Esophagus squamous epithelium (tissue), 5 donors: Measurements from ENCODE around the gene MTCH1. TPM values are rescaled to one million over a fixed set of nuclear protein-coding genes. Genes with fewer than 3 reads are reported as not detected.
A peak's percentile ranks its signal among the peaks of the same experiment; 100 is the strongest.

Source experiments
- DNase-seq: peaks from one replicate; lab custom pipeline; 2025; lab: John Stamatoyannopoulos, UW
- H3K27ac ChIP-seq, 4 donors: fragments of 200-600 bp; sonication (generic); one replicate each; pipeline ENCODE4 v1.5.1; 2016 to 2019; ENCODE audit warnings: mild to moderate bottlenecking in 1 of 4
- H3K27me3 ChIP-seq, 4 donors: fragments of 200-600 bp; sonication (generic); 1 replicate in 3 of 4; 2 replicates in 1 of 4; pipeline versions ENCODE4 v1.5.1 to v1.6.0; 2017 to 2021; ENCODE audit warnings: antibody characterized with exemption in 1 of 4
- H3K36me3 ChIP-seq, 3 donors: fragments of 200-600 bp; sonication (generic); one replicate each; pipeline ENCODE4 v1.5.1; 2016 to 2019
- H3K4me1 ChIP-seq, 3 donors: fragments of 200-600 bp; sonication (generic); one replicate each; pipeline ENCODE4 v1.5.1; 2017 to 2019
- H3K4me3 ChIP-seq, 4 donors: fragments of 200-600 bp; sonication (generic); 1 replicate in 3 of 4; 2 replicates in 1 of 4; pipeline ENCODE4 v1.5.1; 2016 to 2019; ENCODE audit warnings: mild to moderate bottlenecking in 2 of 4, moderate library complexity in 1 of 4
- H3K9me3 ChIP-seq, 3 donors: fragments of 200-600 bp; sonication (generic); one replicate each; pipeline ENCODE4 v1.5.1; 2016 to 2019
- CTCF ChIP-seq, 6 experiments: fragments of 450-650 bp in 4 of 6; fragments of 200-600 bp in 2 of 6; sonication (generic) in 2 of 6; IDR thresholded peaks; one replicate each; pipeline ENCODE4 v1.5.1; 2016 to 2019; ENCODE audit warnings: antibody characterized with exemption in 6 of 6, mild to moderate bottlenecking in 4 of 6, moderate library complexity in 4 of 6
- POLR2A ChIP-seq, 4 donors: fragments of 450-650 bp; IDR thresholded peaks; one replicate each; pipeline ENCODE4 v1.6.1; 2017; ENCODE audit warnings: antibody characterized with exemption in 4 of 4, mild to moderate bottlenecking in 4 of 4, moderate library complexity in 3 of 4
- WGBS, 2 donors: methylation state at CpG; one replicate each; pipeline ENCODE4 v1.1.5; 2018; 5-methylcytosine and 5-hydroxymethylcytosine counted together
- intact Hi-C: fragments of 100-400 bp; cut with DNase I; formaldehyde crosslinking; loops from one replicate; pipeline ENCODE4 v1.15.0; 2022
- total RNA-seq, 4 donors: library from RNA; depleted of rRNA; stranded (reverse); fragments of >200 nt; gene quantifications; one replicate each; pipeline ENCODE4 v1.1.0, GENCODE V29; 2016
- donor health status: DM: yes; HTN: yes; CAD: no.

MTCH1 gene
- 100 to 1,000 TPM; 101 to 153 (median 111) TPM for total RNA-seq

- no peaks in the 10 kb centered on the region for H3K27me3 ChIP-seq
- WGBS, 2 donors, result 0% methylated on average over 2 to 3 of the region's 101 CpGs
- peaks cover 29 to 55% (median 37%) of the 10 kb centered on the region in 3 donors for H3K4me1 ChIP-seq
- peak; percentile 48 for DNase-seq
- H3K27ac ChIP-seq, result peak within 1 kb of the TSS; percentile 93 to 97 (median 95)
- TF ChIP-seq POLR2A (IDR thresholded peaks at IDR 0.05) (peak in 3 of 4 donors; percentile 92 to 99 (median 98)), CTCF (IDR thresholded peaks at IDR 0.05) (no peak)
- peaks cover 0 to 11% (median 3%) of the 10 kb centered on the region in 3 donors for H3K36me3 ChIP-seq
- no peaks in the 10 kb centered on the region for H3K9me3 ChIP-seq
- intact Hi-C loops, result no loop called here
- peak within 1 kb of the TSS; percentile 80 to 85 (median 82) for H3K4me3 ChIP-seq
These were observed at the start of gene MTCH1 for GRCh38 chr6:36985808-36986703. Gene MTCH1 (minus strand): TSS chr6:36986196. CDS start chr6:36986173, 23 bp downstream.

- Histone ChIP-seq H3K4me1 (peaks cover 0 to 19% (median 8%) of the 10 kb centered on the region in 3 donors), H3K4me3 (no peak overlapping the region), H3K27ac (no peak overlapping the region), H3K27me3 (no peaks in the 10 kb centered on the region), H3K36me3 (no peaks in the 10 kb centered on the region), H3K9me3 (peaks cover 0 to 7% (median 0%) of the 10 kb centered on the region in 3 donors)
- WGBS, 2 donors, result 67 to 72% methylated on average over 8 of the region's 8 CpGs
- DNase-seq, result no peak
- TF ChIP-seq POLR2A (IDR thresholded peaks at IDR 0.05), result no peak
- TF ChIP-seq CTCF (IDR thresholded peaks at IDR 0.05), result no peak
- intact Hi-C loops, result no loop called here
These were observed 48.1 kb upstream of the MTCH1 start for GRCh38 chr6:37033819-37034795.

GRCh38 chr6:37033255-37033654, 47.3 kb upstream of the MTCH1 start:
- 77 to 81% methylated on average over 6 to 7 of the region's 7 CpGs for WGBS, 2 donors
- H3K27ac ChIP-seq, result no peak overlapping the region
- peaks cover 0 to 7% (median 0%) of the 10 kb centered on the region in 3 donors for H3K9me3 ChIP-seq
- H3K27me3 ChIP-seq, result no peaks in the 10 kb centered on the region
- DNase-seq, result no peak
- H3K36me3 ChIP-seq, result no peaks in the 10 kb centered on the region
- peaks cover 0 to 13% (median 2%) of the 10 kb centered on the region in 3 donors for H3K4me1 ChIP-seq
- intact Hi-C loops, result no loop called here
- no peak overlapping the region for H3K4me3 ChIP-seq
- TF ChIP-seq CTCF (IDR thresholded peaks at IDR 0.05) (no peak), POLR2A (IDR thresholded peaks at IDR 0.05) (no peak)

- H3K9me3 ChIP-seq, result peaks cover 0 to 7% (median 0%) of the 10 kb centered on the region in 3 donors
- DNase-seq, result no peak
- H3K27ac ChIP-seq, result no peak overlapping the region
- H3K4me3 ChIP-seq, result no peak overlapping the region
- H3K36me3 ChIP-seq, result no peaks in the 10 kb centered on the region
- H3K27me3 ChIP-seq, result no peaks in the 10 kb centered on the region
- H3K4me1 ChIP-seq, result peaks cover 0 to 13% (median 0%) of the 10 kb centered on the region in 3 donors
- 86 to 87% methylated on average over 7 of the region's 7 CpGs for WGBS, 2 donors
- no peak for TF ChIP-seq CTCF (IDR thresholded peaks at IDR 0.05)
- no peak for TF ChIP-seq POLR2A (IDR thresholded peaks at IDR 0.05)
- intact Hi-C loops, result no loop called here
These were observed 46.2 kb upstream of the MTCH1 start for GRCh38 chr6:37032239-37032638.
